ENCODE measurements around the gene STAP1. TPM values are rescaled to one million over a fixed set of nuclear protein-coding genes. Genes with fewer than 3 reads are reported as not detected.

Gene STAP1
- total and polyA plus RNA-seq, 7 experiments from 2014 or later, result 3.3 to 39.1 (median 9.9) TPM

DNA sequence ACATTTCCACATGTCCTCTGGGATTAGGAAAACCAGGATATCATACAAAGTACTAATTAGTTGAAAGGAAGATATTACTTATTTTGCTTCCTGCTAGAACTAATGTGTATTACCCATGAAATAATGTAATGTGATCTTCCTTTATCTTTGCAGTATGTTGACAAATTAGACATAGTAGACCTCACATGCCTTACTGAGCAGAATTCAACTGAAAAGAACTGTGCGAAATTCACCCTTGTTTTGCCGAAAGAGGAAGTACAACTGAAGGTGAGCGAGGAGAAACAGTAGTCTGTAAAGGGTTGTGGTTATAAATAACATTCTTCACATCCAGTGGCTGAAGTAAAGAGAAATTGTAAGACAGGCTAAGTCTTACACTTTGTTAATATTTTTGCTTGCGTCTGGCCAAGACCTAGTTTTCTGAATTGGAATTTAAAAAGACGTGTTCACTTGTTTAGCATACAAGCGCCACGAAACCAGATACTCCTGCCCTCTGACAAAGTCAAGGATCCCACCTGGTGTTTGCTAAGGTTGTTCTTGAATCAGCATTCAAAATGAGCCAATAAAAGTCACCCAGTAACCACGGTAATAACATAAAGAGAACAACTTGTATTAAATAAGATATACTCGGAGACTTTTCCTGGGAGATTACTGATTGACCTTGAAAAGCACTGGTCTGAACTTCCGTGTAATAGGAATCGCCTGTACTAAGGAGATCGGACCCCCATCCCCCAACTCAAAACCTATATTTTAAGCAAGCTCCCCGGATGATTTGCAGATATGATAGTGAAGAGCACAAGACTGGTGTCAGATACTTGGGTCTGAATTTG is 16.9 kb downstream of the STAP1 start:
- H3K27me3 ChIP-seq (ENCODE audit: control insufficient read depth in 2 of 2, insufficient read depth in 2 of 2, low read length in 2 of 2), result no peaks in the 10 kb centered on the region
- DNase-seq, result peak in 7 of 9 donors; percentile 29 to 63 (median 42)
- H3K27ac Mint-ChIP-seq, result peak overlapping the region; percentile 79 to 95 (median 90)
- peak overlapping the region; percentile 70 for H3K27ac ChIP-seq (ENCODE audit: low read depth, low read length)
- peak overlapping the region; percentile 58 to 82 (median 74) for H3K4me3 Mint-ChIP-seq
- H3K27me3 Mint-ChIP-seq, result no peaks in the 10 kb centered on the region
- peaks cover 2 to 50% (median 15%) of the 10 kb centered on the region in 5 donors for H3K36me3 Mint-ChIP-seq
- POLR2A ChIA-PET, result interaction anchor here (0.6 to 2.0 kb wide), 5 partner anchors 10 to 44 kb away, joined by 3 to 8 read pairs (median 4); partner anchors contain the start of gene STAP1
- peaks cover 0 to 33% of the 10 kb centered on the region in 2 donors for H3K4me1 ChIP-seq (ENCODE audit: control insufficient read depth in 2 of 2, insufficient read depth in 2 of 2, low read length in 2 of 2)
- ATAC-seq, result peak; percentile 86
- CTCF ChIA-PET, result interaction anchor here (1.0 kb wide), 1 partner anchor 22 kb away, joined by 3 read pairs; no protein-coding TSS in a partner anchor
- H3K4me3 ChIP-seq (ENCODE audit: low read length), result peak overlapping the region; percentile 22
- intact Hi-C loops (cut with micrococcal nuclease), result loop anchor here in 1 of 2 donors (1.0 kb wide), 3 partner anchors 17 to 50 kb away; partner anchors contain the start of gene STAP1
- H3K9me3 ChIP-seq (ENCODE audit: control insufficient read depth in 2 of 3, low read length in 3 of 3), result no peaks in the 10 kb centered on the region
- peaks cover 0 to 3% (median 0%) of the 10 kb centered on the region in 11 donors for H3K9me3 Mint-ChIP-seq
- H3K36me3 ChIP-seq (ENCODE audit: control insufficient read depth in 2 of 3, insufficient read depth in 3 of 3, low read length in 3 of 3), result no peaks in the 10 kb centered on the region
- peaks cover 37 to 85% (median 68%) of the 10 kb centered on the region in 7 donors for H3K4me1 Mint-ChIP-seq

DNA sequence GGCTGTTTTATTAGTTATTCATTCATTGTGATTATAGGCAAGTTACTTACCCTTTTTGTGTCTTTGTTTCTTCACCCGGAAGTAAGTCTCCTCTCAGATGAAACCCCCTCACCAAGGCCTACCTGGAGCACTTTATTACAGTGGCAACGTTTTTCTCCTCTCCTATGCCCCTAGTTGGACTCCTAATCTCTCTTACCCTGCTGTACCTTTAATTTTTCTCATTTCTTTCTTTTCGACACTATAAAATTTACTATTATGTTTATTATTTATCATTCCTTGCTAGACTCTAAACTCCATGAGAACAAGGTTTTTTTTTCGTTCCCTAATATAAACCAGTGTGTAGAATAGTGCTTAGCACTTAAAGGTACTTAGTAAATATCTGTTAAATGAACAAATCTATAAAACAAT is 17.5 kb downstream of the STAP1 start:
- Mint-ChIP-seq H3K27ac (peak overlapping the region; percentile 79 to 95 (median 90)), H3K4me1 (peaks cover 42 to 87% (median 73%) of the 10 kb centered on the region in 7 donors), H3K36me3 (peaks cover 3 to 51% (median 16%) of the 10 kb centered on the region in 5 donors), H3K4me3 (peak overlapping the region; percentile 58 to 82 (median 74)), H3K27me3 (no peaks in the 10 kb centered on the region), H3K9me3 (peaks cover 0 to 3% (median 0%) of the 10 kb centered on the region in 11 donors)
- ATAC-seq (no peak), DNase-seq (no peak)
- CTCF ChIA-PET, result interaction anchor here (1.0 kb wide), 1 partner anchor 23 kb away, joined by 3 read pairs; no protein-coding TSS in a partner anchor
- no peak overlapping the region for H3K4me3 ChIP-seq (ENCODE audit: low read length)
- no peaks in the 10 kb centered on the region for H3K36me3 ChIP-seq (ENCODE audit: control insufficient read depth in 2 of 3, insufficient read depth in 3 of 3, low read length in 3 of 3)
- no peaks in the 10 kb centered on the region for H3K9me3 ChIP-seq (ENCODE audit: control insufficient read depth in 2 of 3, low read length in 3 of 3)
- intact Hi-C loops (cut with micrococcal nuclease), result no loop called here
- no peaks in the 10 kb centered on the region for H3K27me3 ChIP-seq (ENCODE audit: control insufficient read depth in 2 of 2, insufficient read depth in 2 of 2, low read length in 2 of 2)
- peak overlapping the region; percentile 70 for H3K27ac ChIP-seq (ENCODE audit: low read depth, low read length)
- peaks cover 3 to 38% of the 10 kb centered on the region in 2 donors for H3K4me1 ChIP-seq (ENCODE audit: control insufficient read depth in 2 of 2, insufficient read depth in 2 of 2, low read length in 2 of 2)
- POLR2A ChIA-PET, result interaction anchor here (0.6 to 2.0 kb wide), 5 partner anchors 10 to 801 kb away, joined by 3 to 8 read pairs (median 3); partner anchors contain the start of gene STAP1

DNA sequence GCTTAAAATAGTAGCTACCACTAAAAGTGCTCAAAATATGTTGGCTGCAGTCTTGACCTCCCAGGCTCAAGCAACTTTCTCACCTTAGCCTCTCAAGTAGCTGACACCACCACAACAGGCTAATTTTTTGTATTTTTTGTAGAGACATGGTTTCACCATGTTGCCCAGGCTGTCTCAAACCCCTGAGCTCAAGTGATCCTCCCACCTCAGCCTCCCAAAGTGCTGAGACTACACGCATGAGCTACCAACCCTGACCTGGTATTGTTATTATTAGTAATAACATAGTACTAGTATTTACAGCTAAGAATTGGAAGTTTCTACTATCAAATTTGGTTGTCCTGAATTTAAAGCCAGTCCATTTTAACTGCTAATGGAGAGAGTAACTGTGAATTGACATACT is 18.0 kb downstream of the STAP1 start:
- ATAC-seq, result no peak
- Histone ChIP-seq H3K9me3 (ENCODE audit: control insufficient read depth in 2 of 3, low read length in 3 of 3) (no peaks in the 10 kb centered on the region), H3K36me3 (ENCODE audit: control insufficient read depth in 2 of 3, insufficient read depth in 3 of 3, low read length in 3 of 3) (no peaks in the 10 kb centered on the region), H3K27me3 (ENCODE audit: control insufficient read depth in 2 of 2, insufficient read depth in 2 of 2, low read length in 2 of 2) (no peaks in the 10 kb centered on the region), H3K4me3 (ENCODE audit: low read length) (no peak overlapping the region), H3K27ac (ENCODE audit: low read depth, low read length) (peak overlapping the region; percentile 70), H3K4me1 (ENCODE audit: control insufficient read depth in 2 of 2, insufficient read depth in 2 of 2, low read length in 2 of 2) (peaks cover 4 to 42% of the 10 kb centered on the region in 2 donors)
- intact Hi-C loops (cut with micrococcal nuclease), result no loop called here
- ChIA-PET CTCF (interaction anchor here (1.0 to 1.1 kb wide), 2 partner anchors 23 to 48 kb away, joined by 3 to 6 read pairs; no protein-coding TSS in a partner anchor), POLR2A (interaction anchor here (0.5 to 2.0 kb wide), 5 partner anchors 11 to 801 kb away, joined by 3 to 8 read pairs (median 3); partner anchors contain the start of gene STAP1)
- Mint-ChIP-seq H3K4me3 (peak overlapping the region in 6 of 10 donors; percentile 11 to 81 (median 72)), H3K27me3 (no peaks in the 10 kb centered on the region), H3K27ac (peak overlapping the region in 8 of 9 donors; percentile 79 to 95 (median 88)), H3K36me3 (peaks cover 3 to 52% (median 16%) of the 10 kb centered on the region in 5 donors), H3K4me1 (peaks cover 46 to 87% (median 77%) of the 10 kb centered on the region in 7 donors), H3K9me3 (peaks cover 0 to 3% (median 0%) of the 10 kb centered on the region in 11 donors)
- no peak for DNase-seq

DNA sequence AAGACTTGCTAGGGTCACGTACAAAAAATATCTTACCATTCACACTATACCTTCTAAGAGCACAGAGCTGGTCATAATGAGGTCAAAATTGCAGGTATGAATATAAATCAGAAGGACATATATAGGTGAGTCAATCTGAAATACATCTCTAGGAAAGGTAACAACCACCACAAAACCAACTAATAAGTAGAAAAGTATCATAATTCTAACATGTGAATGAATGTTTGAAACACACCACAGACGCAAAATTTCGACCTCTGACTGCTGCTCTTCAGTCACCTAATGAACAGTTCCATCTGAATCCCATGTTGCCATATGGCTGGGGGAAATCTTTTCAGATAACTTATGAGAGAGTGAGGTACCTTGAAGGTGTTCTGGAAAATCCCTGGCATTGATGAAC is 22.1 kb downstream of the STAP1 start:
- peaks cover 29 to 80% (median 63%) of the 10 kb centered on the region in 7 donors for H3K4me1 Mint-ChIP-seq
- H3K27me3 Mint-ChIP-seq, result no peaks in the 10 kb centered on the region
- ChIA-PET POLR2A (interaction anchor here (0.6 to 2.5 kb wide), 8 partner anchors 9 to 35 kb away, joined by 3 to 16 read pairs (median 6); partner anchors contain the start of gene CENPC), CTCF (interaction anchor here (0.7 to 2.2 kb wide), 4 partner anchors 9 to 44 kb away, joined by 3 to 10 read pairs (median 4); partner anchors contain the start of gene STAP1)
- H3K4me3 ChIP-seq (ENCODE audit: low read length), result no peak overlapping the region
- peaks cover 8 to 30% of the 10 kb centered on the region in 2 donors for H3K4me1 ChIP-seq (ENCODE audit: control insufficient read depth in 2 of 2, insufficient read depth in 2 of 2, low read length in 2 of 2)
- peak overlapping the region; percentile 28 for H3K27ac ChIP-seq (ENCODE audit: low read depth, low read length)
- H3K9me3 Mint-ChIP-seq, result peaks cover 0 to 3% (median 0%) of the 10 kb centered on the region in 11 donors
- H3K9me3 ChIP-seq (ENCODE audit: control insufficient read depth in 2 of 3, low read length in 3 of 3), result no peaks in the 10 kb centered on the region
- no peaks in the 10 kb centered on the region for H3K27me3 ChIP-seq (ENCODE audit: control insufficient read depth in 2 of 2, insufficient read depth in 2 of 2, low read length in 2 of 2)
- H3K36me3 ChIP-seq (ENCODE audit: control insufficient read depth in 2 of 3, insufficient read depth in 3 of 3, low read length in 3 of 3), result no peaks in the 10 kb centered on the region
- DNase-seq, result no peak
- intact Hi-C loops (cut with micrococcal nuclease), result loop anchor here (2.0 kb wide), 2 partner anchors 32 to 58 kb away; no protein-coding TSS in a partner anchor
- H3K4me3 Mint-ChIP-seq, result peak overlapping the region in 8 of 10 donors; percentile 5 to 85 (median 68)
- H3K36me3 Mint-ChIP-seq, result peaks cover 4 to 54% (median 29%) of the 10 kb centered on the region in 5 donors
- H3K27ac Mint-ChIP-seq, result peak overlapping the region; percentile 51 to 93 (median 87)
- peak; percentile 3 for ATAC-seq

DNA sequence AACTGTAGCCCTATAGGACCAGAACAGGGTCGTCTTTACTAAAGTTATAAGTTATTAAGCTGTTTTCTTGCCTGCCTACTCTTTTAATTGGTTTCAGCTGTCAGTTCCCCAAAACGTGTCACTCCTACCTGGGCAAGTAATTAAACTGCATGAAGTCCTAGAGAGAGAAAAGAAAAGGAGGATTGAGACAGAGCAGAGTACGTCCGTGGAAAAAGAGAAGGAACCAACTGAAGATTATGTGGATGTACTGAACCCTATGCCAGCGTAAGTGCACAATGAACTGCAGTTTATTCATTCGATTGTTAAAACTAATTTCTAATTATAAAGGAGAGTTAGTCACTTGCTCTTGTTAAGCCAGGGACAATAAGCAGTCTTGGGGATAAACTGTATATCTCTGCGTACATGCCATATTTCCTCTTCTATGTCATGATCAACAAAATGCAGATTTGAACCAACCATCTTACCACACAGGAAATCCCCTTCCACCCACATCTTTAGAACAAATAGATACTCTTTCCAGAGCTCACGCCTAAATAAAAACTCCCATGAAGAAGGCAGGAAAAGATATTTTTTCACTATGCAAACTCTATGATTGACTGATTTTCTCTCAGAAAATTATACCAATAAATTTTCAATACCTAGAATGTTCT is 22.8 kb downstream of the STAP1 start:
- peaks cover 4 to 54% (median 32%) of the 10 kb centered on the region in 5 donors for H3K36me3 Mint-ChIP-seq
- peaks cover 22 to 73% (median 56%) of the 10 kb centered on the region in 7 donors for H3K4me1 Mint-ChIP-seq
- peak overlapping the region; percentile 34 to 92 (median 76) for H3K4me3 Mint-ChIP-seq
- Histone ChIP-seq H3K27ac (ENCODE audit: low read depth, low read length) (peak overlapping the region; percentile 28), H3K4me3 (ENCODE audit: low read length) (peak overlapping the region; percentile 10), H3K4me1 (ENCODE audit: control insufficient read depth in 2 of 2, insufficient read depth in 2 of 2, low read length in 2 of 2) (peaks cover 8 to 26% of the 10 kb centered on the region in 2 donors), H3K9me3 (ENCODE audit: control insufficient read depth in 2 of 3, low read length in 3 of 3) (no peaks in the 10 kb centered on the region), H3K27me3 (ENCODE audit: control insufficient read depth in 2 of 2, insufficient read depth in 2 of 2, low read length in 2 of 2) (no peaks in the 10 kb centered on the region), H3K36me3 (ENCODE audit: control insufficient read depth in 2 of 3, insufficient read depth in 3 of 3, low read length in 3 of 3) (no peaks in the 10 kb centered on the region)
- intact Hi-C loops (cut with micrococcal nuclease), result loop anchor here (1.0 to 2.0 kb wide), 6 partner anchors 8 to 57 kb away; partner anchors contain the start of genes STAP1 (in 2 of the 2) and CENPC (in 1 of the 2)
- H3K27ac Mint-ChIP-seq, result peak overlapping the region; percentile 55 to 93 (median 87)
- POLR2A ChIA-PET, result interaction anchor here (0.6 to 2.5 kb wide), 7 partner anchors 10 to 36 kb away, joined by 3 to 16 read pairs (median 6); partner anchors contain the start of gene CENPC
- peaks cover 0 to 3% (median 0%) of the 10 kb centered on the region in 11 donors for H3K9me3 Mint-ChIP-seq
- peak; percentile 95 for ATAC-seq
- peak in 7 of 9 donors; percentile 61 to 77 (median 69) for DNase-seq
- CTCF ChIA-PET, result interaction anchor here (0.7 to 2.2 kb wide), 5 partner anchors 10 to 43 kb away, joined by 3 to 10 read pairs (median 3); partner anchors contain the start of gene STAP1
- no peaks in the 10 kb centered on the region for H3K27me3 Mint-ChIP-seq
